Motor neuron (in vitro differentiated cells): ENCODE data around the gene GNAQ. TPM values are rescaled to one million over a fixed set of nuclear protein-coding genes. Genes with fewer than 3 reads are reported as not detected.

ENCODE experiments used
- ATAC-seq, 8 experiments: fragments of 200-7000 bp; cut with Tn5 transposase; replicated peaks in 6 of 8; 2 replicates each; pipeline ENCODE4 v1.8.0; 2021; ENCODE audit warnings: mild to moderate bottlenecking in 8 of 8, moderate library complexity in 8 of 8
- H3K27ac ChIP-seq, 2 donors: fragments of 250-450 bp; sonication (Bioruptor Pico); 2 replicates each; pipeline ENCODE4 v1.9.0; 2021; ENCODE audit warnings: antibody characterized with exemption in 2 of 2, mild to moderate bottlenecking in 2 of 2, moderate library complexity in 1 of 2
- H3K4me1 ChIP-seq, 2 donors: fragments of 250-450 bp; sonication (Bioruptor Pico); replicated peaks in 1 of 2; 2 replicates each; pipeline ENCODE4 v1.6.1; 2021; ENCODE audit warnings: antibody characterized with exemption in 2 of 2, mild to moderate bottlenecking in 2 of 2, moderate library complexity in 1 of 2
- H3K4me3 ChIP-seq, 5 donors: fragments of 250-450 bp; sonication (Bioruptor Pico); 2 replicates each; pipeline ENCODE4 v1.9.0; 2021; ENCODE audit warnings: antibody characterized with exemption in 5 of 5, mild to moderate bottlenecking in 5 of 5, moderate library complexity in 4 of 5
- WGBS, 10 experiments: fragments of 450-650 bp; shearing (Covaris generic); methylation state at CpG; one replicate each; pipeline ENCODE4 v1.0.0; 2022; 5-methylcytosine and 5-hydroxymethylcytosine counted together
- in situ Hi-C, 9 experiments: fragments of 400-800 bp; cut with MboI; loops; one replicate each; pipeline ENCODE4 v1.15.0; 2021; ENCODE audit warnings: low sequenced_read_pairs in 9 of 9, low pct_unique_long_range_greater_than_20kb in 2 of 9; ENCODE audit not compliant: unreplicated experiment in 9 of 9
- total RNA-seq, 8 experiments: library from RNA; unstranded; fragments of 300-600 nt; gene quantifications; 2 replicates each; pipeline versions ENCODE4 v1.2.3 to v1.2.4, GENCODE V29; 2022

Gene GNAQ
- total RNA-seq, 8 experiments from 2014 or later: 10.5 to 84.7 (median 37.9) TPM

DNA sequence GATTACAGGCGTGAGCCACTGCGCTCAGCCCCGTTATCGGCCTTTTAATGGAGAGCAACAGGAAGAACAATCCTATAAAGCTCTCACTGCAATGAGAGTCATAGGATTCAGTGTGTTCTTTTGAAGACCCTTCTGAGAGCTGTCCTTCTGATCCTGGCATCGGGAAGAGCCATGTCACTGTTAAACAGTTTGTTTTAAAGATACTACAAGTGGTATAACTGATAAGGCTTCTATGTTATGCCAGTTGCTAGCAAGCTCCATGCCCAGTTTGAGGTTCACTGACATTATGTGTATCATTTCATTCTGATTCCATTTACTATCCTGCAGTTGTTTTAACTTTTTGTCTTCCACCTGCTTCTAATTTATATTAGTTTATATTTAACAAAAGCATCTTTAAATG, 55.8 kb downstream of the GNAQ start:
- WGBS, 10 experiments: 92 to 100% methylated on average over 3 of the region's 5 CpGs; no CpG with 5 or more reads in 8 of the 10 experiments

DNA sequence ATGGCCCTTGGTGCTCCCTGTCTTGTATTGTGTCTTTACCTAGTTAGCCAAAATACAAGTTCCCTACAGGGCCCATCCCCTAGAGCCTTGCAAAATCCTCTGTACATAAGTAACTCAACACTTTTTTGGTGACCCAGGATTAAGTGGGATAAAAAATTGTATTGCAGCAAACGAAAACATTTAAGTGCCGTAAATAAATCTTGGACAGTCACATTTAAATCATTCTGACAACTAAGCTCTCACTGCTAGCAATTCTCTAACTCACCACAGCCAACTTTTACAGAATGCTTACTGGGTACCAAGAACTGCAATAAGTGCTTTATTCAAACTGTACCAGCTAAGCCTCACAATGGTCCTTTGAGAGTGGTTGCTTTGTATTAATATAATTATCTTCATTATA, 56.6 kb downstream of the GNAQ start:
- Histone ChIP-seq H3K4me1 (peaks cover 0 to 4% of the 10 kb centered on the region in 2 donors), H3K4me3 (no peak overlapping the region), H3K27ac (no peak overlapping the region)
- WGBS, 10 experiments: 80 to 100% (median 83%) methylated on average over 1 to 2 of the region's 2 CpGs; no CpG with 5 or more reads in 3 of the 10 experiments
- no peak for ATAC-seq
- in situ Hi-C loops: loop anchor here in 1 of 9 experiments (25.0 kb wide), 1 partner anchor 237 kb away; no protein-coding TSS in a partner anchor

More for the DNA sequence above, 55.8 kb downstream of the GNAQ start:
- Histone ChIP-seq H3K27ac (no peak overlapping the region), H3K4me3 (no peak overlapping the region), H3K4me1 (peaks cover 0 to 4% of the 10 kb centered on the region in 2 donors)
- ATAC-seq: no peak
- in situ Hi-C loops: loop anchor here in 1 of 9 experiments (25.0 kb wide), 1 partner anchor 236 kb away; no protein-coding TSS in a partner anchor

DNA sequence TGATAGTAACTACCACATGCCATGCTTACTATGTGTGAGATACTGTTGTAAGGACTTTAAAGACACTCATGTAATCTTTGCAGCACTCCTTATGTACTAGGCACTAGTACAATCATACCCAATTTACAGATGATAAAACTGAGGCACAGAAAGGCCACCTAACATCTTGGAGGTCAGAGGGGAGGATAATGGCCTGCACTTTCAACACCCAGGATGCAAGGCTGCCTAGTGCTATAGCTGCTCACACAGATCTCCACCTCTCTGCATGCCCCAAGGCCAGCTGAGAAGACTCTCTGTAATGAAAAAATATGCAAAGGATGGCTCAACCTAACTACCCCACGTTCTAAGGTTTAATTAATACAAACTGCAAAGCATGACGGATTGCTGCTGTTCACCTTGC, 57.2 kb downstream of the GNAQ start:
- no peak overlapping the region for H3K27ac ChIP-seq
- in situ Hi-C loops: no loop called here
- H3K4me3 ChIP-seq: no peak overlapping the region
- 0 to 100% (median 54%) methylated on average over 1 to 2 of the region's 2 CpGs; no CpG with 5 or more reads in 1 of the 10 experiments for WGBS, 10 experiments
- peaks cover 0 to 4% of the 10 kb centered on the region in 2 donors for H3K4me1 ChIP-seq
- peak in 3 of 8 experiments; percentile 19 to 71 (median 61) for ATAC-seq

DNA sequence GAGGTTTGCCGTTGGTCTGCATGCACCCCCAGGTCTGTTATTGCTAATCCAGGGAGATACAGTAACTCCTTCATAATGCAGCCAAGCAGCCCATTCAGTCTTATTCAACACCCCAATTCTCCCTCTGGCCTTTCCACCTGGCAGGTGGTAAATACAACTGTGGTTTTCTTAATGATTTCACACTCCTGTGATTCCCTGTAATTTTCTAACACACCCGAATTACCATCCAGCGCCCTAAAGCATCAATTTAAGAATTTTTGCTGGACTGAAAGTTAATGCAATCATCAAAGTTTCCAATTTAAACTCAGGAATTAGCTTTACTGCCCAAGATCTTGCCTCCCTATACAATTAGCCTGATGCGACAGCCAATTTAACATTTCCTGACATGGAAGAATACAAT, 62.5 kb downstream of the GNAQ start:
- no peaks in the 10 kb centered on the region for H3K4me1 ChIP-seq
- 60 to 100% (median 95%) methylated on average over 1 to 4 of the region's 4 CpGs for WGBS, 10 experiments
- in situ Hi-C loops: no loop called here
- H3K27ac ChIP-seq: no peak overlapping the region
- H3K4me3 ChIP-seq: no peak overlapping the region
- ATAC-seq: no peak

DNA sequence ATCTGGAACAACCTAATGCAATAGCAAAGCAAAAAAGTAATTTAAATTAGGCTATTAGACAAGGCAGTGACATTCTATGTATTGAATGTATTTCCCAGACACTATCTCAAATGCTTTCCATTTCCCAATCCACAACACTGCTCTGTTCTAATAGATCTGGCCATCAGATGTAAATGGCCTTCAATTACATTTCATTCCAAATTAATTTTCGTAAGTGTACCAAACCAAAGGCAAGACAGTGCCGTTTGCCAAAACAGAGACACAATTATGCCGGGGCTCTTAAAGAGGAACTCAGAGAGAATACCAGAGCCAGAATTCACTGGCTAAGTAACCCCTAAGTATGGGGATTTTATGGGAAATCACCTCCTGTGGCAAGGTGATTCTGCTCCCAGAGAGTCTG, 63.1 kb downstream of the GNAQ start:
- no peaks in the 10 kb centered on the region for H3K4me1 ChIP-seq
- H3K4me3 ChIP-seq: no peak overlapping the region
- in situ Hi-C loops: no loop called here
- 0 to 100% (median 90%) methylated on average over 2 to 3 of the region's 3 CpGs; no CpG with 5 or more reads in 3 of the 10 experiments for WGBS, 10 experiments
- ATAC-seq: no peak
- no peak overlapping the region for H3K27ac ChIP-seq

DNA sequence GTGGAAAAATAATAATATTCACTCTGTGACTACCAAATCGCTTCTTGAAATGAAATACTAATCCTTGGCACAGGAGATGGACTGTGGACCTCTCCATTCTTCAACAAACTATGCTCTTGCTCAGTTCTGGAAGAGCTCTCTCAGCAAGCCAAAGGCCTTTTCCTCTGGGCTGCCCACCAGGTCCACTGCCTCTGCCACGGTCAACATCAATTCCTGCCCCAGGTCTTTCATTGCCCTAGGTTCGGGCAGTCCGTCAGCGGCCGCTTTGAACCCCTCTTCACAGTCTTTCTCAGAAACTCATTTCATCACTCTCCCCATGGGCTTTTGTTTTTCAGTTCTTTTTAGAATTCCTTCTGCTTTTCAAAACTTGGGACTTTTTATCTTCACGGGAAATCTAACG, 64.9 kb downstream of the GNAQ start:
- in situ Hi-C loops: no loop called here
- H3K4me1 ChIP-seq: no peaks in the 10 kb centered on the region
- ATAC-seq: no peak
- H3K4me3 ChIP-seq: no peak overlapping the region
- 74 to 100% (median 95%) methylated on average over 1 to 8 of the region's 8 CpGs for WGBS, 10 experiments
- H3K27ac ChIP-seq: no peak overlapping the region

DNA sequence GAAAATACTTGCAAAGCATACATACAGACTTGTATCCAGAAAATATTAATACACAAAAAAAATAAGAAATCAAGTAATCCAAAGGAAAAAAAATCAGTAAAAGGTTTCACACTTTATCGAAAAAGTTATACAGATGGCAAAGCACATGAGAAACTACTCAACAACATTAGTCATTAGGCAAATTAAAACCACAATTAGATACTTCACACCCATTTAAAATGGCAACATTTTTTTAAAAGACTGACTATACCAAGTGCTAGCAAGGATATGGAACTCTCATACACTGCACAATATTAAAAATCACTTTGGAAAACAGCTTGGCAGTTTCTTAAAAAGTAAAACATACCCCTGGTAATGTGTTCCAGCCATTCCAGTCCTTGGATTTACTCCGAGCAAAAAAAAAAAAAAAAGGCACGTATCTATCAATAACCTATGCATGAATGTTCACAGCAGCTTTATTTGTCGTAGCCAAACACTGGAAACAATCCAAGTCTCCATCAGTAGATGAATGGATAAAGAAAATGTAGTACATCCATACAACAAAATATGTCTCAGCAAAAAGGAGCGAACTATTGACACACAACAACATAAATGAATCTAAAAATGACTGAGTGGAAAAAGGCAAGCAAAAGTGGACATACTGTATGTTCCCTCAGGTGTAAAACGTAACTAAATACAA, 66.0 kb downstream of the GNAQ start:
- Histone ChIP-seq H3K4me3 (no peak overlapping the region), H3K4me1 (no peaks in the 10 kb centered on the region), H3K27ac (no peak overlapping the region)
- WGBS, 10 experiments: 11 to 100% (median 86%) methylated on average over 2 to 6 of the region's 6 CpGs
- in situ Hi-C loops: no loop called here
- ATAC-seq: peak in 1 of 8 experiments; percentile 26

DNA sequence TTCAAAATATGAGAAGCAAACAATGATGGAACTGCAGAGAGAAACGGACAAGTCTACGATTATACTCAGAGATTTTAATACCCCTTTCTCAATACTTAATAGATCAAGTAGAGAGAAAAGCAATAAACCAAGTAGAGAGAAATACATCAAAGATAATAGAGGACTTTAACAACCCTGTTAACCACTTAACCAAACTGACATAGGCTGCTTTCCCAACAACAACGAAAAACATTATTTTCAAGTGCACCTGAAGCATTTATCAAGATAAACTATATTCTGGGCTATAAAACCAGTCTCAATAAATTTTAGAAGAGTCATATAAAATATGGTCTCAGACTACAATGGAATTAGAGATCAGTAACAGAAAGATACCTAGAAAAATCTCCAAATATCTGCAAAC, 67.4 kb downstream of the GNAQ start:
- ATAC-seq: no peak
- Histone ChIP-seq H3K4me1 (peaks cover 0 to 4% of the 10 kb centered on the region in 2 donors), H3K27ac (no peak overlapping the region), H3K4me3 (no peak overlapping the region)
- in situ Hi-C loops: no loop called here
- WGBS, 10 experiments: 34 to 100% (median 84%) methylated on average over 1 to 3 of the region's 3 CpGs

DNA sequence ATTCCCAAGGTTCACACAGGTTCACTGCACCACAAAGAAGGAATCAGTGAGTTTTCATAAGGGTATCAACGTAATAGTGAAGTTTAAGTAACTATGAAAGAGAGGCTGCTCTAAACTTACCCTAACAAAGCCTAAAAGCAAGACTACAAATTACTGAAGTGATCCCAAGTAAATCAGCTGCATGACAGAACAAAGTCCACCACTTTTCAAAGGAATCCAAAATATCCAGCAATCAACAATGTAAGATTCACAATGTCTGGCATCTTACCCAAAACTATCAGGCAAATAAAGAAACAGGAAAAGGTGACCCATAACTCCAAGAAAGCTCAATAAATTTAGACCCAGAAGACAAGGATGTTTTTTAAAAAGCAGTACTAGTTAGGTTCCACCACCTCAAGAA, 70.1 kb downstream of the GNAQ start:
- H3K27ac ChIP-seq: no peak overlapping the region
- no peak overlapping the region for H3K4me3 ChIP-seq
- no peak for ATAC-seq
- 25 to 100% (median 50%) methylated on average over 1 of the region's 1 CpG; no CpG with 5 or more reads in 5 of the 10 experiments for WGBS, 10 experiments
- in situ Hi-C loops: no loop called here
- H3K4me1 ChIP-seq: peaks cover 0 to 4% of the 10 kb centered on the region in 2 donors

DNA sequence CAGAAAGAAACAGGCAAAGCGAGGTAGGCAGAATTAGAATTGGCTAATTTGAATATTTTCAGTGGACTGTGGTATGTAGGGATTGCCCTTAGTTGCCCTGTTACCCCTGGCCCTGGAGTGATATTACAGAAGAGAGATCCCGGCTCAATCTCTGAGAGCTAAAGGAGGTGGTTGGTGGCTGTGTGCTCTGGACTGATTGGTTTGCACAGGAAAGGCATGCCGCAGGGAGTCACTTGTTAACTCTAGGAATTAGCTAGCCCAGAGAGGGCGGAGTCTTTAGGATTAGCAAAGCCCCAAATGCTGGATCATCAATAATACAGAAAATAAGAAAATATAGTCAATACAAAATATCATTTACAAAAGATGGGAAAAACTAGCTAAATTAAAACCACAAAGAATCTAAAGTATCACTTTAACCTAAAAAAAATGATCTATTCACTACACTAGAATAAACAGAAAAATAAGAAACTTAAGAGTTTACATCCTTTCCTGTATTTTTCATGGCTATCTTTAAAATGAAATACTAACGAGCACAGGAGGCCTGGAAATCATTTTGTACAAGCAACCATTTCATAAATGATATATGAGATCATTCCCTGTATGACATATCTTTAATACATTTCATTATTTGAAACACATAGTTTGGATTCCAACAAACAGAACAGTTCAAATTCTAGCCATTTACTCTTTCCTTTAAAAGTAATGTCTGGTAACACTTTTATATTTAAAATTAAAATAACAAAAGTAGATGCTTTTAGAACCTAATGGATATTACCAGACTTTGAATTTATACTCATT, 71.1 kb downstream of the GNAQ start:
- Histone ChIP-seq H3K27ac (no peak overlapping the region), H3K4me1 (peaks cover 0 to 4% of the 10 kb centered on the region in 2 donors), H3K4me3 (no peak overlapping the region)
- ATAC-seq: peak in 1 of 8 experiments; percentile 28
- in situ Hi-C loops: no loop called here
- 73 to 89% (median 84%) methylated on average over 2 to 5 of the region's 5 CpGs for WGBS, 10 experiments

DNA sequence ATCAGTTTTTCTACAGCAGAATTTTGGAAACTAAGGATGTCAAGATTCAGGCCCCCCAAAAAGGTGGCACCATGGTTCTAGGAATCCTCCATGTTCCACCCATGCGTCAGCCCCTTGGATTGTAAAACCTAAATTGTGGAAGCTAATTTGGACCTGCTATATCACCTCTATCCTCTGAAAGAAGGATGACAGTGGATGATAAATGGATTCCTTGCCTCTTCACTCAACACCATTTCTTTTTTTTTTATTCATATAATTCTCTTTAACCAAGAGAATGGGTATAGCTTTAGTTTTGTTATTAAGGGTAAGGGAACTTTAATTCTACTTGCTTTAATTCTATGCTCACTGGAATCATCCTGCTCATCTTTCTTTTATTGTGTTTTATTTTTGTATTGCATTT, 71.8 kb downstream of the GNAQ start:
- Histone ChIP-seq H3K4me1 (peaks cover 0 to 4% of the 10 kb centered on the region in 2 donors), H3K27ac (no peak overlapping the region), H3K4me3 (no peak overlapping the region)
- WGBS, 10 experiments: 80 to 100% (median 83%) methylated on average over 1 of the region's 1 CpG; no CpG with 5 or more reads in 5 of the 10 experiments
- no peak for ATAC-seq
- in situ Hi-C loops: no loop called here

DNA sequence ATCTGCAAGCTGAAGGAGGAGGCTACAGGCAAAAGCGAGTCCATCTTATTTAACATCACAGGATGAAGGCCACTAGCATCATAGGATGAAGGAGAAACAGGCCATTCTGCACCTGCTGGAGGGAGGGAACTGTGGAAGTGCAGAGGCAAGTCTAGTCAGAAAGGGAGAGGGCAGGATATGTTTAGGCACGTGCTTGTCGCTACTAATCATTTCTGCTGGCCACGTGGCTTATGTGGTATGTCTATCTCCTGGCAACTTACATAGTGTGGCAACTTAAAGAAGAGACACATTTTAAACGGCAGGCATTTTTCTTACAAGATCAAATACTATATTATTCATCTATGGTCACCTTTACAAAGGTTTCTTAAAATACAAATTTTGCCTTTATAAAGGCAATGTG, 74.0 kb downstream of the GNAQ start:
- Histone ChIP-seq H3K27ac (no peak overlapping the region), H3K4me1 (peaks cover 2 to 4% of the 10 kb centered on the region in 2 donors), H3K4me3 (no peak overlapping the region)
- ATAC-seq: no peak
- in situ Hi-C loops: no loop called here
- WGBS, 10 experiments: 70 to 100% (median 95%) methylated on average over 1 to 5 of the region's 5 CpGs

DNA sequence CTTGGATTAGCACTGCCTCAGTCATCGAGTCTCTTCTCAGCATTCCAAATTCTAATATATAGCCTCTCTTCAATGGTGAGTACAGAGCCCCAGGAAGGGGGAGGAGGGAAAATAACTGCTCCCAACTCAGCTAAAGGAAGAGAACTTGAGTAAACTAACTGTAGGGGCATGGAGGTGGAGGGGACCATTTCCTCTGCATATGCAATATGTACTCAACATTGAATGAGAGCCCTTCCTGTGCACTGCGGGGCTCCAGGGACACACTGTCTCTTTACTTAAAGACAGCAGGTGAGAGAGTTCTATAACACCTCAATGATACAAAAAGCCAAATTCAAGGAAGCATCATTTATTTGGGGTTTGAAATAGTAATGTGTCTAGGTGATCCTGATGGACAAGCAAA, 75.1 kb downstream of the GNAQ start:
- ATAC-seq: no peak

More for the DNA sequence above, 75.1 kb downstream of the GNAQ start:
- in situ Hi-C loops: no loop called here
- H3K4me1 ChIP-seq: peaks cover 2 to 4% of the 10 kb centered on the region in 2 donors
- 22 to 100% (median 41%) methylated on average over 1 to 2 of the region's 2 CpGs; no CpG with 5 or more reads in 2 of the 10 experiments for WGBS, 10 experiments
- H3K4me3 ChIP-seq: no peak overlapping the region
- no peak overlapping the region for H3K27ac ChIP-seq
